A549 treated with AZD2906 at 1 μM for 4 hours (cell line): Measurements from ENCODE around the gene SLC35A2. TPM values are rescaled to one million over a fixed set of nuclear protein-coding genes. Genes with fewer than 3 reads are reported as not detected.

Experiments used
- total RNA-seq: library from RNA; stranded (reverse); fragments of 200-300 nt; extraction: Qiagen RNA extraction; gene quantifications from 5 replicates; pipeline ENCODE4 v1.2.3, GENCODE V29; 2022

Gene SLC35A2
- total RNA-seq = 50.4 to 66.6 TPM (median 60.9 TPM) in 5 replicates

DNA sequence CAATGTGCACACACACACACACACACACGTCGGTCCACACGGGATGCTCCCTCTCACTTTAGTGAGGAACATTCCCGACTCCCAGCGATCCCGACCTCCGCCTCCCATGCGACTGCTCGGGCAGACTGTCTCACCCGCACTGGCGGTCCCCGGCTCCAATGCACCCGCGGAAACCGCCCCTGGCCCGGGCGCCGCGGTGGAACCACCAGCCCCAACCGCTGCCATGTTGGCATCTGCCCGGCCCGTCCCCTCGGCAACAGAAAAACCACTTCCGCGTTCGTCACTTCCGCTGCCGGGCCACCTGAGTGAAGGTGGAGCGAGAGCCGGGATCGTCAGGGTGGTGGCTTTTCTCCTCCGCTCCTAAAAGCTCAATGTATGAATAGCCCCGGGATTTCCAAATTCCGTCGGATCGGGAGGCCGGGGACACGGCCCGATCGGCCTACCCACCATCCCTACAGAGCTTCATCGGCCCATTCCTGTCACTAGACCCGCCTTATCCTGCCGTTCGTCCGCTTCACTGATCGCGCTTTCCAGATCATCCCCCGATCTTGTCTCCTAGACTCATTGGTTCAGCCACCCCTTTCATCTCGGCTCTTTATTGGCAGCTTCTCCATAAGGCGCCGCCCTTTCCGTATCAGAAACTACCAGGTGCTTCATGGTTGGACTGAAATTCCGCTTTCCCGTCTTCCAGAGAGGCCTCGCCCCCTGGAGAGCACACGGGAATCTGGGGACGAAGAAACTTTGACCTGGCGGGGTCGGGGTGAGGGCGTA is at the start of gene SLC35A2:
Gene SLC35A2 (minus strand): TSS at position 235 of the 771 bp plus-strand sequence. CDS start 10 bp downstream, at position 225.

GRCh38 chrX:48957477-48957826 is 46.0 kb upstream of the SLC35A2 start, which contains the start of gene OTUD5:
Gene OTUD5 (minus strand): TSS chrX:48957607. CDS start chrX:48957570, 37 bp downstream.

GRCh38 chrX:48918643-48919340 is 7.3 kb upstream of the SLC35A2 start, which contains the start of gene PIM2:
Gene PIM2 (minus strand): TSS chrX:48919024. CDS start chrX:48918834, 190 bp downstream.

GRCh38 chrX:48897625-48898306 is 13.7 kb downstream of the SLC35A2 start, which contains the start of the genes PQBP1 and TIMM17B:
Gene PQBP1 (plus strand): TSS chrX:48897930. CDS start chrX:48898510, 580 bp downstream.
Gene TIMM17B (minus strand): TSS chrX:48897768. CDS start chrX:48897749, 19 bp downstream.

Other genes starting within 250 kb of the SLC35A2 start
- gene WAS, start 227.8 kb downstream of the SLC35A2 start, total RNA-seq = 0.22 to 0.52 TPM (median 0.32 TPM) in 5 replicates
- 21.8 to 24.6 TPM (median 23.0 TPM) in 5 replicates for gene SUV39H1, start 214.9 kb downstream of the SLC35A2 start, total RNA-seq
- gene GLOD5, start 149.9 kb downstream of the SLC35A2 start, total RNA-seq = not detected in 5 replicates
- not detected in 5 replicates for gene GATA1, start 125.1 kb downstream of the SLC35A2 start, total RNA-seq
- gene HDAC6, start 109.6 kb downstream of the SLC35A2 start, total RNA-seq = 20.2 to 29.9 TPM (median 28.8 TPM) in 5 replicates
- 0.12 to 0.16 TPM in 2 of 5 replicates, not detected in the others for gene ERAS, start 85.1 kb downstream of the SLC35A2 start, total RNA-seq
- 18.0 to 55.7 TPM (median 48.7 TPM) in 5 replicates for gene PCSK1N, start 76.0 kb downstream of the SLC35A2 start, total RNA-seq
- 84.3 to 117 TPM (median 106 TPM) in 5 replicates for gene TIMM17B, start 13.9 kb downstream of the SLC35A2 start, total RNA-seq
- 91.9 to 102 TPM (median 93.2 TPM) in 5 replicates for gene PQBP1, start 13.7 kb downstream of the SLC35A2 start, total RNA-seq
- 8.2 to 9.9 TPM (median 9.0 TPM) in 5 replicates for gene PIM2, start 7.4 kb upstream of the SLC35A2 start, total RNA-seq
- 60.0 to 66.3 TPM (median 63.1 TPM) in 5 replicates for gene OTUD5, start 46.0 kb upstream of the SLC35A2 start, total RNA-seq
- 0.65 to 1.2 TPM (median 1.1 TPM) in 5 replicates for gene KCND1, start 60.2 kb upstream of the SLC35A2 start, total RNA-seq
- gene GRIPAP1, start 90.6 kb upstream of the SLC35A2 start, total RNA-seq = 16.6 to 21.6 TPM (median 19.0 TPM) in 5 replicates
- 42.9 to 49.5 TPM (median 48.8 TPM) in 5 replicates for gene TFE3, start 131.7 kb upstream of the SLC35A2 start, total RNA-seq
- gene CCDC120, start 147.4 kb upstream of the SLC35A2 start, total RNA-seq = 2.7 to 4.4 TPM (median 3.5 TPM) in 5 replicates
- gene PRAF2, start 162.4 kb upstream of the SLC35A2 start, total RNA-seq = 35.6 to 44.5 TPM (median 42.7 TPM) in 5 replicates
- 52.7 to 59.9 TPM (median 57.2 TPM) in 5 replicates for gene WDR45, start 168.2 kb upstream of the SLC35A2 start, total RNA-seq
- 21.8 to 23.6 TPM (median 22.8 TPM) in 5 replicates for gene GPKOW, start 212.1 kb upstream of the SLC35A2 start, total RNA-seq